Activated CD8-positive, alpha-beta memory T cell treated with anti-CD3 and anti-CD28 coated beads, Interleukin-2, amount 10 ng/mL, durations not matched to agents 7 days and 5 days (primary cell): ENCODE measurements around the gene PAPPA. TPM values are rescaled to one million over a fixed set of nuclear protein-coding genes. Genes with fewer than 3 reads are reported as not detected.

Experiments used
- ATAC-seq: fragments of 150-1000 bp; cut with Tn5 transposase; one replicate; pipeline ENCODE4 v1.10.0; 2021; ENCODE audit warnings: moderate library complexity
- CTCF ChIA-PET: fragments of 350-600 bp; sonication (Branson Sonifier 250); formaldehyde crosslinking; loops from one replicate; lab custom pipeline; 2021; ENCODE audit warnings: antibody characterized with exemption; lab: Charles Lee
- DNase-seq: peaks from one replicate; pipeline ENCODE4 v3.0.0-alpha.2; 2020
- H3K27ac Mint-ChIP-seq: one replicate; pipeline ENCODE4 v1.8.0; 2021; ENCODE audit warnings: mild to moderate bottlenecking, mixed read lengths
- H3K27me3 Mint-ChIP-seq: one replicate; pipeline ENCODE4 v1.8.0; 2021; ENCODE audit warnings: mixed read lengths
- H3K36me3 Mint-ChIP-seq: one replicate; pipeline ENCODE4 v1.8.0; 2021; ENCODE audit warnings: mild to moderate bottlenecking, mixed read lengths
- H3K4me1 Mint-ChIP-seq: one replicate; pipeline ENCODE4 v1.8.0; 2021; ENCODE audit warnings: mixed read lengths
- H3K4me3 Mint-ChIP-seq: one replicate; pipeline ENCODE4 v1.8.0; 2021; ENCODE audit warnings: mild to moderate bottlenecking, moderate library complexity, mixed read lengths
- H3K9me3 Mint-ChIP-seq: one replicate; pipeline ENCODE4 v1.8.0; 2022; ENCODE audit warnings: low read depth, mixed read lengths
- total RNA-seq, 2 experiments: library from RNA; stranded (reverse); gene quantifications; one replicate each; pipeline ENCODE4 v1.2.3, GENCODE V29; 2021

Gene PAPPA
- total RNA-seq, 2 experiments from 2014 or later = not detected

DNA sequence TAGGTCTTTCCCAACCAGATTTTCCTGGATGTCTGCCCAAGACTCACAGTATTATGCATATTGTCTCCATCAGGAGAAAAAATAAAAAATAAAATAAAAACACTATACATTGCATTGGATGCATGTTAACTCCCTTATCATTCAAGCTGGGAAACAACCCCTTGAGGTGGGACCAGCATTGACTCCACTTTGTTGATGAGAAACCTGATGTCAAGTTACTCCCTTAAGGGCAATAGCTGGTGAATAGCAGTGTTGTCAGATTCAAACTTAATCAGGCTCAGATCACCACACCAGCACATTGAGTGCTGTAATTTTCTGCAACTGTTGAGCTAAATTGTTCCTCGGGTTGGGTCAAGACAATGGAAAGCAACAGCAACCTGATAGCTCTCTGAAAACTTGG lies 269.6 kb downstream of the PAPPA start:
- Mint-ChIP-seq H3K36me3 (peaks cover 3% of the 10 kb centered on the region), H3K27ac (no peak overlapping the region), H3K27me3 (no peaks in the 10 kb centered on the region), H3K4me3 (no peak overlapping the region), H3K4me1 (no peaks in the 10 kb centered on the region), H3K9me3 (no peaks in the 10 kb centered on the region)
- ATAC-seq (no peak), DNase-seq (no peak)
- CTCF ChIA-PET = no interaction called here

DNA sequence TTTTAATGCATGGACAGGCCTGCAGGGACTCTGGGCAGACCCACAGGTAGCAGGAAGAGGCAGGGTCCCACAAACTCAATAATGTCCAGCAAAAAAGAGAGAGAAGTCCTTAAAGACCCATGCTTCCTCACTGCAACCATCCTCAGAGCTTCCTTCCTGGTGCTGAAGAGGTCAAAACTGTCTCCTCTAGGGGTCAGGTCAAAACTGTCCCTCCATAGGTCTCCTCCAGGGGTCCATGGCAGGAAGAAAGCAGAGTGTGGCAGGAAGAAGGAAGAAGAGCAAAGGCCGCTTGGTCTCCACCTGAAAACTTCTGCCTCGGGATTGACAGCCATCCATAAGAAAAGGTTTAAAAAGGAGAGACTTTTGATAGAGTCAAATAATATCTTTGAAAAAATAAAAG lies 271.7 kb downstream of the PAPPA start:
- ATAC-seq (no peak), DNase-seq (no peak)
- Mint-ChIP-seq H3K4me1 (no peaks in the 10 kb centered on the region), H3K4me3 (no peak overlapping the region), H3K9me3 (no peaks in the 10 kb centered on the region), H3K36me3 (peaks cover 1% of the 10 kb centered on the region), H3K27me3 (no peaks in the 10 kb centered on the region), H3K27ac (no peak overlapping the region)
- CTCF ChIA-PET = no interaction called here

GRCh38 chr9:116430849-116431248 lies 277.3 kb downstream of the PAPPA start:
- DNase-seq (no peak), ATAC-seq (no peak)
- peaks cover 1% of the 10 kb centered on the region for H3K36me3 Mint-ChIP-seq
- no peaks in the 10 kb centered on the region for H3K27me3 Mint-ChIP-seq
- no peak overlapping the region for H3K27ac Mint-ChIP-seq
- H3K9me3 Mint-ChIP-seq = peaks cover 2% of the 10 kb centered on the region
- no peaks in the 10 kb centered on the region for H3K4me1 Mint-ChIP-seq
- CTCF ChIA-PET = no interaction called here
- no peak overlapping the region for H3K4me3 Mint-ChIP-seq

GRCh38 chr9:116432051-116432450 lies 278.5 kb downstream of the PAPPA start:
- Mint-ChIP-seq H3K4me1 (no peaks in the 10 kb centered on the region), H3K36me3 (peaks cover 1% of the 10 kb centered on the region), H3K4me3 (no peak overlapping the region), H3K27ac (no peak overlapping the region), H3K27me3 (no peaks in the 10 kb centered on the region), H3K9me3 (peaks cover 2% of the 10 kb centered on the region)
- ATAC-seq (no peak), DNase-seq (no peak)
- CTCF ChIA-PET = no interaction called here

DNA sequence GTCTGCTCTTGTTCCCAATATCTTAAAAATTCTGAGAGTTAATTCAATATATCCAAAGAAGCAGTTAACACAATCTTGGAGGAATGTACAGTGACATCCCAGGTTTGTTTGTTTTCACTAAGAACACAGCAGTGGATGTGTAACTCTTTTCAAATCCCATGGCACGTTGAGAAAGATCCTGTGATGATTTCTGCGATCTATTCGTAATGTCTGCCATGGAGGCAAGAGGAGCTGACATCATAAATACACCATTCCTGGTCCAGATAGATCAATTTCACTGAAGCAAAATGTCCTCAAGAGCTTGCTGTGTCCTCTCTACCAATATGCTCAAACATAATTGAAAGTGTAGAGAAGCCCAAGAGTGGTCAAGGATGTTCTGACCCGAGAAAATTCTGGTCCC lies 280.7 kb downstream of the PAPPA start:
- Mint-ChIP-seq H3K4me1 (no peaks in the 10 kb centered on the region), H3K27me3 (no peaks in the 10 kb centered on the region), H3K4me3 (no peak overlapping the region), H3K27ac (no peak overlapping the region), H3K36me3 (peaks cover 3% of the 10 kb centered on the region), H3K9me3 (peaks cover 2% of the 10 kb centered on the region)
- no peak for ATAC-seq
- DNase-seq = no peak
- CTCF ChIA-PET = no interaction called here

DNA sequence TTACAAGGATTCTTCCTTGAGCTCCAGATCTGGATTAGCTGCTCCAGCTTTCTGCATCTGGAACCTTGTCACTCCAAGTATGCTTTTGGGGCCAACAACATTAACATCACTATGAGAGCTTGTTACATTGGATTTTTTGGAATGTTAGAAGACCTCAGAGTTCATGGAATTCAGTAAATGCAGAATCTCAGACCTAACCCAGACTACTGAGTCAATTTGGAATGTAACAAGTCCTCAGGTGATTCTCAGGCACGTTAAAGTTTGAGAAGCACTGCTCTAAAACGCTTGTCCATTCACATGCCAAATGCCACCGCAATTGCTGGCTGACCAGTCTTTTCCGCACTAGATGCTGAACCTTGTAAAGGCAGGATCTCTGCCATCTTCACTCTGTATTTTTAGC lies 282.1 kb downstream of the PAPPA start:
- Mint-ChIP-seq H3K4me1 (no peaks in the 10 kb centered on the region), H3K27me3 (no peaks in the 10 kb centered on the region), H3K27ac (no peak overlapping the region), H3K36me3 (peaks cover 9% of the 10 kb centered on the region), H3K9me3 (peaks cover 2% of the 10 kb centered on the region), H3K4me3 (no peak overlapping the region)
- DNase-seq = no peak
- no peak for ATAC-seq
- CTCF ChIA-PET = no interaction called here

DNA sequence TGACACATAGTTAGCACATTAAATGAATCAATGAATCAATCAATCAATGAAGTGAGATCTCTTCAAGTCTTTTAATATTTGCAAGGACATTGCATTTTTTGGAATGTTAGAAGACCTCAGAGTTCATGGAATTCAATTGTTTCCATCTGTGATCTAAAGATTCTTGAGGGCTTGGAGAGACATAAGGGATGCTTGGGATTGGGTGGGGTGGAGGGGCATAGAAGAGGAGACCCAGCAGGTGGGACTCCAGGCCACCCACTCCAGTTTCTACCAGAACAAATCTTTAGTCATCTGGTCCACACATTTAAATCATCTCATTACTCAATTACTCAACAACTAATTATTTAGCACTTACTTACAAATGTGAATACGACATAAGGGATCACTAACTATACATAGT lies 282.5 kb downstream of the PAPPA start:
- DNase-seq (no peak), ATAC-seq (no peak)
- no peaks in the 10 kb centered on the region for H3K4me1 Mint-ChIP-seq
- no peak overlapping the region for H3K4me3 Mint-ChIP-seq
- no peak overlapping the region for H3K27ac Mint-ChIP-seq
- no peaks in the 10 kb centered on the region for H3K27me3 Mint-ChIP-seq
- CTCF ChIA-PET = no interaction called here
- peaks cover 2% of the 10 kb centered on the region for H3K9me3 Mint-ChIP-seq
- H3K36me3 Mint-ChIP-seq = peaks cover 10% of the 10 kb centered on the region

DNA sequence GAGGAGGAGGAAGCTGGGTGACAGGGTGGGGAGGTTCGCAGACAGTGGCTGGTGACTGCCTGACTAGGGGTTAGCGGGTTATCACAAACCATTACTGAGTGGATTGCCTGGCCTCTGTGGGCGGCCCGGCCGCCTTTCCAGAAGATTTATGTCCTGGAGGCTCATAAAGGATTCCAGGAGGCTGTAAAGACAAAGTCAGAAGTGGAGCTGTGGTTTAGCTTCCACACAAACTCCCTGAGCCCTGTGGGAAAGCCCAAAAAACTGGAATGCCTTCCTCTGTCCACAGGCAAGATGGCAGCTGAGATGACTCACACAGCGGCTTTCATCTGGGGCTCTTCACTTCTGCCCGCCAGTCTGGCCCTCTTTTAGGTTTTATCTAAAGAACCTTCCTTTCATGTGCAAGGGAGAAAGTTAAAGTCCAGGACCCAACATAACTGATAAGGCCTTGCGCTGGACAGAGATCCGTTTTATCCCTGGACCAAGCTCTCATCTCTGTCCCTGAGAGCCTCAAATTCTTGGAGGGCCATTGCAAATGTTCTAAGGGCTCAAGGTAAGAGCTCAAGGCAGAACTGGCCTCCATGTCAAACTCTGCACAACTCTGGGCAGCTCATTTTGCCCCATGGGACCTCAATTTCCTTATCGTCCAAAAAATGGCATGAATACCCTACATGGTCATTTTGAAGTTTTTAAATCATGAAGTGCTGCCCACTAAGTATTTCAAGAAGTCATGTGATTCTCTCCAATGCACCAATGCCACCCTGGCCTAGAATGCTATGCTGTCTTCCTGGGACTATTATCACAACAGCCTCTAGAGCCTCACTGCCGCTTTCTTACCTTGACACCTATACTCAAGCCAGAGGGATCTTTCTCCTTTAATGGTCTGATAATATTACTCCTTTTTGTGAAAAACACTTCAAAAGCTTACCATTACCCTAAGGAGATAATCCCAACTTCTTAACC lies 284.1 kb downstream of the PAPPA start:
- CTCF ChIA-PET = no interaction called here
- H3K36me3 Mint-ChIP-seq = peaks cover 10% of the 10 kb centered on the region
- H3K4me3 Mint-ChIP-seq = no peak overlapping the region
- ATAC-seq (no peak), DNase-seq (no peak)
- no peaks in the 10 kb centered on the region for H3K9me3 Mint-ChIP-seq
- no peaks in the 10 kb centered on the region for H3K27me3 Mint-ChIP-seq
- no peak overlapping the region for H3K27ac Mint-ChIP-seq
- H3K4me1 Mint-ChIP-seq = no peaks in the 10 kb centered on the region

- H3K27me3 Mint-ChIP-seq = no peaks in the 10 kb centered on the region
- no peaks in the 10 kb centered on the region for H3K4me1 Mint-ChIP-seq
- peaks cover 9% of the 10 kb centered on the region for H3K36me3 Mint-ChIP-seq
- ATAC-seq = no peak
- no peak for DNase-seq
- no peaks in the 10 kb centered on the region for H3K9me3 Mint-ChIP-seq
- CTCF ChIA-PET = no interaction called here
- no peak overlapping the region for H3K4me3 Mint-ChIP-seq
- no peak overlapping the region for H3K27ac Mint-ChIP-seq
Measured at GRCh38 chr9:116442528-116442927, 288.9 kb downstream of the PAPPA start.

DNA sequence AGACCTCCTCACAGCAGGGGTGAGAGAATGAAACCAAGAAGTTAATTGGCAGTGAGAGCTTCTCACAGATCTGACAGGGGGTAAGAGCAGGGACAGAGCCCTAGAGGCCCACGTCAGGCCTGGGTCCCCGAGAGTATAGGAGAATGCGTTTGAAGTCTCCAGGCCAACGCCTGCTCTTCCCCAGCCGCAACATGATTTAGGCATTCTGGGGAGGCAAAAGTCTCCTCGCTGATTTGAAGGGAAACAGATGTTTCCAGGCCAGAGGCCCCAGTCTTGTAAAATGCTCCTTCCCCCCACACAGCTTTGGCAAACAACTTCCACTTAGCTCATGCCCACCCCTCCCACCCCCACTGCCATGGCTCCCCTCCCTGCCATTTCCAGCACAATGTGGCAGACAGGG lies 294.3 kb downstream of the PAPPA start:
- H3K9me3 Mint-ChIP-seq = no peaks in the 10 kb centered on the region
- H3K4me1 Mint-ChIP-seq = no peaks in the 10 kb centered on the region
- no peak for DNase-seq
- no peak for ATAC-seq
- H3K4me3 Mint-ChIP-seq = no peak overlapping the region
- CTCF ChIA-PET = no interaction called here
- H3K27me3 Mint-ChIP-seq = no peaks in the 10 kb centered on the region
- H3K36me3 Mint-ChIP-seq = no peaks in the 10 kb centered on the region
- H3K27ac Mint-ChIP-seq = no peak overlapping the region

DNA sequence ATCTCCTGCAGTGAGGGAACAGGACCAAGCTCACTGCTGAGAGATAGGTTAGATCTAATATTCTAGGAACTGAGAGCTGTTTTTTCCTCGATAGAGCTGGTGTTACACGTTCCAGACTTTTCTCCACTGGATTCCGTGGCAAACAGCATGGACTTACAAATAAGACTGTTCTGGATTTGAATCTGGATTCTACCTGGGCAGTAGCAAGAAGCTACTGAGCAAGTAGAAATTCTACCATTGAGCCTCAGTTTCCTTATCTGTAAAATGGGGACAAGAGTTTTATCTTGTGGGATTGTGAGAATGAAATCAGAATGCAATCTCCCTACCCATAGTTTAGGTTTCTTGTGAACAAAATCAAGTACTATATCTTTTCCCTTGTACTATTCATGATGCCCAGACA lies 294.8 kb downstream of the PAPPA start:
- CTCF ChIA-PET = no interaction called here
- H3K36me3 Mint-ChIP-seq = no peaks in the 10 kb centered on the region

DNA sequence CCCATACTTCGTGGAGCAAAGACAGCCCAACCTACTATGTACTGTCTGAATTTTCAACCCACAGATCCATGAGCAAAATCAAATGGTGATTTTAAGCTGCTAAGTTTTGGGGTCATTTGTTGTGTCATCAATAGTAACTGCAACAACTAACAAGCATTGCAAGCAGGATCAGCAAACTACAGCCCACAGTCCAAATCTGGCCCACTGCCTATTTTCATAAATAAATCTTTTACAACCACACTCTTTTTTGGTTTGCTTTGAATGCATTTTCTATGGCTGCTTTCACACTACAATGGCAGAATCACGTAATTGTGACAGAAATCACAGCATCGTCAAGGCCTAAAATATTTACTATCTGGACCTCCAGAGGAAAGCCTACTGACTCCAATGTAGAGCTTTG lies 296.4 kb downstream of the PAPPA start:
- Mint-ChIP-seq H3K36me3 (no peaks in the 10 kb centered on the region), H3K27ac (no peak overlapping the region), H3K27me3 (no peaks in the 10 kb centered on the region), H3K9me3 (no peaks in the 10 kb centered on the region), H3K4me1 (no peaks in the 10 kb centered on the region), H3K4me3 (no peak overlapping the region)
- no peak for ATAC-seq
- CTCF ChIA-PET = no interaction called here
- no peak for DNase-seq

More for the DNA sequence above, 294.8 kb downstream of the PAPPA start:
- Mint-ChIP-seq H3K9me3 (no peaks in the 10 kb centered on the region), H3K4me1 (no peaks in the 10 kb centered on the region), H3K4me3 (no peak overlapping the region), H3K27me3 (no peaks in the 10 kb centered on the region), H3K27ac (no peak overlapping the region)
- DNase-seq (no peak), ATAC-seq (no peak)

GRCh38 chr9:116450378-116451139 lies 297.0 kb downstream of the PAPPA start:
- no peaks in the 10 kb centered on the region for H3K27me3 Mint-ChIP-seq
- no peaks in the 10 kb centered on the region for H3K9me3 Mint-ChIP-seq
- no peaks in the 10 kb centered on the region for H3K36me3 Mint-ChIP-seq
- no peak overlapping the region for H3K27ac Mint-ChIP-seq
- H3K4me3 Mint-ChIP-seq = no peak overlapping the region
- no peak for ATAC-seq
- no peak for DNase-seq
- CTCF ChIA-PET = no interaction called here
- no peaks in the 10 kb centered on the region for H3K4me1 Mint-ChIP-seq
